Stimulated activated CD4-positive, alpha-beta T cell treated with anti-CD3 and anti-CD28 coated beads, Interleukin-15, amount 100 ng/mL, for 48 hours (primary cell): ENCODE results near the gene CHRM4.

Experiments
- DNase-seq, 2 donors: peaks; one replicate each; pipeline ENCODE4 v3.0.0-alpha.2; 2020; ENCODE audit warnings: low read depth in 2 of 2

The CHRM4 gene

DNA sequence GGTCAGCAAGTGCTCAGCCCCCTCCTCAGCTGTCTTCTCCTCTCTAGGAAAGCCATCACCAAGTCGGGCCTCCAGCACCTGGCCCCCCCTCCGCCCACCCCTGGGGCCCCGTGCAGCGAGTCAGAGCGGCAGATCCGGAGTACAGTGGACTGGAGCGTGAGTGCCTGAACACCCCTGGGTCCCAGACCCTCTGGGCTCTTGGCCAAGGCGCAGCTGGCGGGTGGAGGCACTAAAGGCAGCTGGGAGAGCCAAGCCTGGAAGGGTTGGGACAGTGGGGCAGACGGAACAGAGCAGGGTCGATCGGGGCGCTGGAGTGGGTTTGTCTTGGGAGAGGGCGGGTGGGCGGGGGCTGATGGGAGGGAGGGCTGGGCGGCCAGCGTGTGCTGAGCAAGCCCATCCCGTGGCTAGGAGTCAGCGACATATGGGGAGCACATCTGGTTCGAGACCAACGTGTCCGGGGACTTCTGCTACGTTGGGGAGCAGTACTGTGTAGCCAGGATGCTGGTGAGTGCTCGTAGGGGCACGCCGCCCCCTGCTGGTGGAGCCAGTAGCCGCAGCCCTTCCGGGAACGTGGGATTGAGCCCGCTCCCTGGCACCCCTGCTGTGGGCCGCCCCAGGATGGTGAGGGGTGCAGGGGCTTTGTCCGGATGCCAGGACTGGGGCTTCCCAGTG lies 24.2 kb downstream of the CHRM4 start:
- DNase-seq, result peak in 1 of 2 donors; percentile 67

DNA sequence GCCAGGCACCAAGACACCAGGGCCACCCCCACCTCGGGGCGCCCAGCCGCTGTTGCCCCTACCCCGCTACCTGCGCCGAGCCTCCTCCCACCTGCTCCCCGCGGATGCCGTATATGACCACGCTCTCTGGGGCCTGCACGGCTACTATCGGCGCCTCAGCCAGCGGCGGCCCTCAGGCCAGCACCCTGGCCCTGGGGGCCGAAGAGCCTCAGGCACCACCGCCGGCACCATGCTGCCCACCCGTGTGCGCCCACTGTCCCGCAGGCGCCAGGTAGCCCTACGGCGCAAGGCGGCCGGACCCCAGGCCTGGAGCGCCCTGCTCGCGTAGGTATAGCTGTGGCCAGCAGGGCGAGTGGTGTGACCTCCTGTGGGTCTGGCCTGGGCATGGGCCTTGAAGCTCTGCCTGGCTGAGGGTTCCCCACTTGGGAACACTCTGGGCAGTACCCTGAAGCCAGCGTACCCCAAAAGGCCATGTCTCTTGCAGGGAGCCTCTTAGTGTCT lies 24.9 kb downstream of the CHRM4 start:
- no peak for DNase-seq

DNA sequence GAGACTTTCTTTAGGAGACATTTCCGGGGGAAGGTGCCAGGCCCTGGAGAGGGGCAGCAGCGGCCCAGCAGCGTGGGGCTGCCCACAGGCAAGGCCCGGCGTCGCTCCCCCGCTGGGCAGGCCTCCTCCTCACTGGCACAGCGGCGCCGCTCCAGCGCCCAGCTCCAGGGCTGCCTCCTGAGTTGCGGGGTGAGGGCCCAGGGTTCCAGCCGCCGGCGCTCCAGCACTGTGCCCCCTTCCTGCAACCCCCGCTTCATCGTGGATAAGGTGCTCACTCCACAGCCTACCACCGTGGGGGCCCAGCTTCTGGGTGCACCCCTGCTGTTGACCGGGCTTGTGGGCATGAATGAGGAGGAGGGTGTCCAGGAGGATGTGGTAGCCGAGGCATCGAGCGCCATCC lies 25.3 kb downstream of the CHRM4 start:
- DNase-seq, result no peak

DNA sequence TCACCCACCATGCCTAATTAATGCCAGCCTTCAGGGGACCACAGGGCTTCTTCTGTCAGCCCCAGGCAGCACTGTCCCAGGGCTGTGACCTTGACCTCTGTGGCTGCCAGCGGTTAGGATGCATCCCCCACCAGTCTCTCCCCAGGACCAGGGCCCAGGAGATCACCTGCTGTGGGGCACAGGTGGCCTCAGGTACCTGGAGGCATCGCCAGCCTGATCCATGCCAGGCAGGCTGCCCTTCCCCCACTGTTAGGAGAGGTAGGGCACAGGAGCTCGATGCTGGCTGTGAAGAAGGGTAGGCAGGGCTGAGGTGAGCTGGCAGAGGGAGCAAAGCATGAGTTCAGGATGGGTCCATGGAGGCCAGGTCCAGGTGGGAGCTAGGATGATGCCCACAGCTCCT lies 26.8 kb downstream of the CHRM4 start:
- DNase-seq, result no peak

DNA sequence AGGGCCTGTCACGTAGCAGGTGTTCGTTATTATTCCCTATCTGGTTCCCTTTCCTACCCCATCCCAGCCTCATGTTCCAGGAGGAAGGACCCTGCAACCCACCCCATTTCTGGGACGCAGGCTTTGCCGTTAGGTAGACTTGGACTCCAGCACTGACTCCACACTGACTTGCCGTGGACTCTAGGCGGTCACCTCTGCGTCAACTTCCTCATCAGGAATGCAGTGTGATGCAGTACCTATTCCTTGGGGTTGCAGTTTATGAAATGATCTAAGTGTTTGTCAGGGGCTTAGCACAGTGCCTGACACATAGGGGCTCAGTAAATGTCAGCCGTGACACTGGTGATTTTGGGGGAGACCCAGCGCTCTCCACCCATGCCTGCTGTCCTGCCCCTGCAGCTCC lies 27.5 kb downstream of the CHRM4 start:
- DNase-seq, result no peak

DNA sequence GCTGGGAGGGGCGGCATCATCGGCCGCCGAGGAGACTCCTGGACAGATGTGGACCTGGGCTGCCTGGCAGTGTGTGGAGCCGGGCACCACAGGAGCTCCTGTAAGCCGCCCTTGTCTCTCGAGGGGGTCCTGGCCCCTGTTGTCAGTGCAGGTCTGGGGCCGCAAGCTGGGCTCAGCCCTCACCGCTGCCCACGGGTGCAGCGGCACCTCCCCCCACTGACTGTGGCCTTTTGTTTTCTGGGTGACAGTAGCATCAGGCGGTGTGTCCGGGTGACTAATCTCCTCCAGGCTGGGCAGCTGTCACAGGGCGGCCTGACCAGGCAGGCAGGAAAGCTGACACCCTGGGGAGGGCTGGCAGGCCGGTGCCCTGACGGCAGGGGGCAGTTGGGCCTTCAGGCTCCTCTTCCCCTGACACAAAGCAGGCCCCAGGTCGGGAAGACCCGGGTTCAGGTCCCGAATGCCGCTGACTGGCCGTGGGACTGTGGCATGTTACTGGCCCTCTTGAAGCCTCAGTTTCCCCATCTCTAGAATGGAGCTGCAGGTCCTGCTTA lies 28.0 kb downstream of the CHRM4 start:
- no peak for DNase-seq

DNA sequence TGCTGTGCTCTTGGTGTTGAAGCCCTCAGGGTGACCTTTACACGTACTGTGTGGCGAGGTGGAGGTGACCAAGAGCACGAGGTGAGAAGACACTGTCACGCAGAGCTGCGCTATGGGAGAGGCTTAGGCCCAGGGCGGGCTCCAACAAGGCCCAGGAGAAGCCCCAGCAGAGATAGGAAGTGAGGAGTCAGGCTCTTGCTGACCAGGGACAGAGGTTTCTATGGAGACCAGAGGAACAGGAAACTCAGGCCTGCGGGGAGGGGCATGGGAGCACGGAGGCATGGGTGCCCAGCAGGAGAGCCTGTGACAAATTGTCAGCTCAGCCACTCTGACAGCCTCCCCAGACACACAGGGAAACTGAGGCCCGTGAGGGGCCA lies 28.6 kb downstream of the CHRM4 start:
- DNase-seq, result no peak

DNA sequence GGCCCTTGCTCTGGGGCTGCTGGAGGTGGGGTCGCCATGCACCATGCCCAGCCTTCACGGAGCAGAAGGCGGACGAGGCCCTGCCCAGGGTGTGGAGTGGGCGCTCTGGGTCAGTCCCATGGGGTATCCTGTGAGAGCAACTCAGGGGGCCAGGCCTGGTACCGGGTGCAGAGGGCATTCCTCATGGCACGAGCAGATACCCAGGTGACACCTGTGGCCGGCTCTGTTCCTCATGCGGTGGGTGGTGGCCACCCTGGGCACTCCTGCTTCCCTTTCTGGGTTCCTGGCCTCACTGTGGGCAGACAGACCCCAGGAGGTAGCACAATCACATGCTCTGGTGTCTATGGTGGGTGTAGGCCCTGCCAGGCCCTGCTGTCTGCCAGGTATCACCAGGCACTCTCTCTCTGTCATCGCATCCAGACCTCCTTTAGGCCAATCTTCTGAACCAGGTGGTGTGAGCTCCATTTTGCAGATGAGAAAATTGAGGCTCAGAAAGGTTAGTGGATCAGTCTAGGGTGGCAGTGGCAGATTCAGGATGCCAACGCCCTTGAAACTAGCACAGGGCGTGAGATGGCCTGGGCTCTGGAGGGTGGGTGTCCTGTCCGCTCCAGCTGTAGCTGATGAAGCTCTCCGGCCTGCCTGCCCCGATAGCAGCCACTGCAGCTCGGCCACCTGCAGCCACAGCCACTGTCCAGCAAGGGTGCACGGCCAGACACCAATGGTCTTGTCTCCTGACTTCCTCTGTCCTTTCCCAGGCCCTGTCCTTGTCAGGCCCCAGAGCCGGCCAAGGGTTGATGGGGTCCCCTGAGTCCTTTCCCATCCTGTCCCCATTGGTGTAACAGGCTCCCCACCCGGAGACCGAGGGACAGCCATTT lies 29.2 kb downstream of the CHRM4 start:
- DNase-seq, result no peak

DNA sequence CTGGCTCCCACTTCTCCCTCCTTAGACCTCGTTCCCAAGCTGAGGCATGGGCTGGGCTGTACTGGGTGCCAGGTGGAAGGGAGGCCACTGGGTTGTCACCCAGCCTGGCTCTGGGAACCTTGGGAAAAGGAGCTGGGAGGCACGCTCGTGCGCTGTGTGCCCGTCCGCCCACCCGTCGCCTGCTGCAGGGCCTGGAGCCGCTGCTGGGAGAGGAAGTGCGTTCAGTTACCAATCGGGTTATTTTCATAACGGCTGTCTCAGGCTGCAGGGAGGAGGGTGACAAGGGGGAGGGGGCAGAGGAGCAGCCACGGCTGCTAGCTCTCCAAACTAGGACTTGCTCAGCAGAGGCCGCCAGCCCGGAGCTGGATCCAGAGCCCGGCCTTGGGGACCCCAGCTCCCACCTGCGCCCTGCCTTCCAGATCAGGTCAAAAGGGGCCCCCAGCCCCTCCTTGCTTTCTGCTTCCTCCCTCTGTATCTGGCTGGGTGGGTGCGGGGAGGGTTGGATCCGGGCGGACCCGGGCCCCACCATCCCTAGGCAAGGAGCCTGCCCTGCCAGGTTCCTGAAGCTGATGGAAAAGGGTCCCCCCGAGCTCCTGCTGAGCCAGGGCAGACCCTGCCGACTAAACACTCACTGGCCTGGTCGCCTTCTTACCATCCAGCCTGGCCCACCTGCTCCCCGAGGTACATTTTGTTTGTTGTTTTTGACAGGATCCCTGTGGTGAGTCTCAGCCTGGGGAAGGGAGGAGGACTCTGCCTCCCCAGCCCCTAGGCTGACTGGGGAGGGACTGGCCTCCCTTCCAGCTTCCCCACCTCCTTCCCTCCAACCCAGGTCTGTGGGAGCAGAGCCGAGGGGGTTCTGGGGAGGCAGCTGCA lies 30.1 kb downstream of the CHRM4 start:
- peak; percentile 44 to 64 for DNase-seq

DNA sequence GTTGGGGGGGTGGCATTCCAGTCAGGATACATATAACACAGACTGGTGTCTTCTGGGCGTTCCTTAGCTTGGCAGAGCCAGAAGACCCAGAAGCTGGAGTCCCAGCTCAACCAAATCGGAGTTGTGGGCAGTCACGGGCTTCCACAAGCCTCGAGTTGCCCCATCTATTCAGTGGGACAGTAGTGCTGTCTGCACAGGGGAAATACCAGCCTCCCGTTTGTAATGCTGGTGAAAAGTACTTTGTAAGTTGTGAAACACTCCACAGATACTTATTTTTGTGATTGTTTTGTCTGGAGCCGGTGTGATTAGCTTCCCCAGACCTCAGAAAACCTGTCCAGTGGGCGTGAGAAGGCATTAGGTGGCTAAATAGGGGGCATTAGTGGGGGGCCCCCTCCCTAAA lies 30.7 kb downstream of the CHRM4 start:
- no peak for DNase-seq

DNA sequence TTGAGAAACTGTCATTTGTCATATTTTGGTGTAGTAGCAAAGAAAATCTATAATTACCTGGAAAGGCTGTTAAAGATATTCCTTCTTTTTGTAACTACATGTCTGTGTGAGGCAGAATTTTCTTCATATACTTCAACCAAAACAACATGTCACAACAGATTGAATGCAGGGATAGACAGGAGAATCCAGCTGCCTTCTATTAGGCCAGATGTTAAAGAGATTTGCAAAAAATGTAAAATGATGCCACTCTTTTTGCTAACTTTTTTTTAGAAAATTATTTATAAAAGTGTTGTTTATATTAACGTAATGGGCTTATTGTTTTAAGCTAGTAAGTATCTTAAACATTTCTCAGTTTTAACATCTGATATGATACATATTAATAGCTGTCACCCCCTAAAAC lies 31.6 kb downstream of the CHRM4 start:
- no peak for DNase-seq

DNA sequence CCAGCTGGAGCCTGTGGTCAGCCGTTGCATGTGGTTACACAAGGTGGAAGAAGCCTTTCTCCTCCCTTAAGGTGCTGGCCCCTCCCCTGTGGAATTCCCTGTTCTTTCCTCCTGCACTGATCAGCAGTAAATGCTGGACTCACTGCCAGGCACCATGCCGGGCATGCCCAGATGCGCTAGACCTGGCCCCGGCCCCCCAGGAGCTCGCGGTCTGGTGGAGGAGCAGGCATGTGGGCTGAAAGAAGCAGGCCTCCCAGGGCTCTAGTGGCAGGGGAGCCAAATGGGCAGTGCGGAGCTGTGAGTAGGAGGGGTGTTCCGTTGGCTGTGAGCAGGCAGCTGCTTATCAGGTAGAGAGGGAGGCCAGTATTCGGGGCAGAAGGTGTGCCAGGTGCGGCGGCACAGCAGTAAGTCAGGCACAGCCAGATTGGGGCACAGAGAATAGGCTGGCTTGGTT lies 34.1 kb downstream of the CHRM4 start:
- DNase-seq, result no peak

DNA sequence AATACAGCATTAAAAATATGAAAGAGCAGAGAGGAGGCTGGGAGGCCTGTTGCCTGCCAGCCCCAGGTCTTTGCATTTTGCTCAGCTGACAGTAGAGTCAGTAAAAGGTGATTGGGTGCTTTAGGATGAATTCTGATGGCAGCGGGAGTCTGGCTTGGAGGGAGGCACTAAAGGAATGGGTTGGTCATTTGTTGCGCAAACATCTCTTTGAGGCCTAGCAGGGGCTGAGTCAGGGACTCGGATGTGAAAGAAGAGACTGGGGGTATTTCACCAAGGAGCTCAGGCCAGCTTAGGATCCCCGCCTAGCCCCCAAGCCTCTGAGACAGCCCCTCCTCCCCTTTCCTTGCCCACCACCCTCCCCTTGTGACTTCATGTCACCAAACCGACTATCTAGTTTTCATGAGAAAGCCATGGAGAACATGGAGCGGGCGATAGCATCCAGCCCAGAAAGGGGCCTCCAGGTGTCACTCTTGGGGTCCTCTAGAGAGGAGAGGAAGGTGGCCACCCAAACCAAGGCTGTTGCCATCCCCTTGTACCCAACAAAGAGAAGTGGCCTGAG lies 34.6 kb downstream of the CHRM4 start:
- DNase-seq, result no peak

DNA sequence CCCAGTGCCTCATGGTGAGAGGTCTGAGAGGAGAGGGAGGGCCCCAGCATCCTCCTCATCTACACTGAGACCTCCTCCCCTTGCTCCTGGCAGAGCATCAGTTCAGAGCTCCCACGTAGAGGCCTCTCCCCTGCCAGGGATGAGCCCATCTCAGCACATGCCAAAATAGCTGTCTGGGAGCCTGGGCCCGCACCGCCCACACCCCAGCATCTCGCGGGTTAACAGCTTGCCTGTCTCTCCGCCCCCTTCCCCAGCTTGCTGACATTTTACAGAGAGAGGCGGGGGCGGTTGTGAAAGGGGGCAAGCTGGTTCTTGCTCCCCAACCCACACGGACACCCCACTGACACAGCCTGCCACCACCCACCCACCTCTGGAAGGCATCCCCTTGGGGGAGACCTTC lies 37.9 kb downstream of the CHRM4 start:
- DNase-seq, result peak in 1 of 2 donors; percentile 70

DNA sequence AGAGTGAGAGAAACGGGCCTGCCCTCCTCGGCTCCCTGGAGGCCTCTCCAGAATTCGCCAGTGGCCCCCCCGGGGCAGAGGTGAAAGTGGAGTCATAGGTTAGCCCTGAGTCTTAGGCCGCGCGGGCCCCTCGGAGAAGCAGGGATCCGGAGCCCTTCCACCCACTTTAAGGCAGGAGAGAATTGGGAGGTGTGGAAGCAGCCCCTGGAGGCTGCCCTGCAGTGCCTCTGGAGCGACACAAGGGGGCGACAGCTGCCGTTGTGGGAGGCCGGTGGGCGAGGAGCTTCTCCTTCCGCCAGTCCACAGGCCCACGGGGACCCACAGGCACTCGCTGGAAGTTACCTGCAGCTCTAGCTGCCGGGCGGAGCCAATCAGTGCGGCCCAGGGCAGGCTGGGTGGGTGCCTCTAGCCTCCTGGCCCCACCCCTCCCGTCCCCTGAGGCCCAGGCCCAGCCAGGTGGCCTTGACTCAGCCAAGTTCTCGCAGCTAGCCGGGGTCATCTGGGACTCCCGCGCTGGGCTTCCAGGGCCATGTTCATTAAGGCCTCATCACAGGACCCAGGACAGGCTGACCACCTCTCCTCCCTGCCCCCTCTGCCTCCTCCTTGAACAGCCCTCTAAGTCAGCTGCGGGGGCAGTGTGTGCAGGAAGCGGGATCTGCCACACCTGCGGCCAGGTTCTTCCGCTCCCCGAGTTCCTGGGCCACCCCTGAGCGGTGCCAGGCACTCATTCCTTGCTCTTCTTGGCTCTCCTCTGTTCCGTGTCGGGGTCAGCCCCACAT lies 39.3 kb downstream of the CHRM4 start:
- DNase-seq, result peak; percentile 65 to 68

DNA sequence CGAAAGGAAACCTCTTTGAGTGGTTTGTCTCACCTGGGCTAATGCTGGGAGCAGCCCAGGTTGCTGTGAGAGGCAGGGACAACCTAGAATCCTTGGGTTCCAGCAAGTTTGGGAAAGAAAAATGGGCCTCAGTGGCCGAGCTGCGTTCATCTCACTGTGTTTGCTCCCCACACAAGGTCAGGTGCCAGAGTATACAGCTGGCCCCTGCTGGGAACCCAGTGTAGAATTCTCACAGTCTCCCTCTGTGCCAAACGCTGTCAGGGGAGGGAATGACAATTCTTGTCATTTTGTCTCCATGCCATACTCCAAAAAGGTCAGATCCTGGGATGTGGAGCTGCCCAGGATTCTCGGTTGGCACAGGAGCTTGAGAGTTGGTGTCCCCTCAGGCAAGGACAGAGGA lies 40.0 kb downstream of the CHRM4 start:
- DNase-seq, result no peak

DNA sequence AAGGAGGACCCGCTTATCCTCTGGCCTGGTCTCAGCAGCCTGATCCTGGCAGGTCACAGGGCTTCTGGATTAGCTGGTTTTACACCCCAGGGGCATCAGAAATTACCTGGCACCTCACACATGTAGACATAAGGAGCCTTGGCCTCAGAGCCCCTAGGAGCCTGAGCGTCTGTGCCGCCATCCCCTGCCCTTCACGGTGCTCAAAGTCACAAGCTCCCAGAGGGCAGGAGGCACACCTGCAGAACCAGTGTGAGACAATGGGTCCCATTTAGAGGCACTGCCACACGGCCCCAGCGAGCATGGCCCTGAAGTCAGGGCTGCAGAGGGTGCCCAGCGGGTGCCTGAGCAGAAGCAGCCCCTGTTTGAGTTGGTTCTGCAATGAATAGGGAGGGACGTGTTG lies 40.4 kb downstream of the CHRM4 start:
- no peak for DNase-seq

DNA sequence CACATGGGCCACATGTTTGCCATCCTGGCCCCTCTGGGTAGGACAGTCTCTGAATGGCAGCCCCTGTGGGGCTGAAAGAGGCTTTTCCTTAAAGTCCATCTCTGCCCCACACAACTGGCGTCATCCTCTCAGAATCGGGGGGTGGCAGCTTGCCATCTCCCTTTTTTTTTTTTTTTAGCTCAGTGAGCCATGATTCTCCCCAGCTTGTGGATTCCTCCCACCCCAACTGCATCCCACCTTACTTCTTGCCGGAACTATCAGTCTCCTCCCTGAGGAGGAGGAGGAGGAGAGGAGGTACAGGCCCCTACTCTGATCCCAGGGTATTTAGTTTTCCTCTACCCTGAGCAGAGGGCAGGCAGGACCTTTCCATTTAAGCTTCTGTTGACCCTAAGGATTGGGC lies 40.9 kb downstream of the CHRM4 start:
- DNase-seq, result no peak

DNA sequence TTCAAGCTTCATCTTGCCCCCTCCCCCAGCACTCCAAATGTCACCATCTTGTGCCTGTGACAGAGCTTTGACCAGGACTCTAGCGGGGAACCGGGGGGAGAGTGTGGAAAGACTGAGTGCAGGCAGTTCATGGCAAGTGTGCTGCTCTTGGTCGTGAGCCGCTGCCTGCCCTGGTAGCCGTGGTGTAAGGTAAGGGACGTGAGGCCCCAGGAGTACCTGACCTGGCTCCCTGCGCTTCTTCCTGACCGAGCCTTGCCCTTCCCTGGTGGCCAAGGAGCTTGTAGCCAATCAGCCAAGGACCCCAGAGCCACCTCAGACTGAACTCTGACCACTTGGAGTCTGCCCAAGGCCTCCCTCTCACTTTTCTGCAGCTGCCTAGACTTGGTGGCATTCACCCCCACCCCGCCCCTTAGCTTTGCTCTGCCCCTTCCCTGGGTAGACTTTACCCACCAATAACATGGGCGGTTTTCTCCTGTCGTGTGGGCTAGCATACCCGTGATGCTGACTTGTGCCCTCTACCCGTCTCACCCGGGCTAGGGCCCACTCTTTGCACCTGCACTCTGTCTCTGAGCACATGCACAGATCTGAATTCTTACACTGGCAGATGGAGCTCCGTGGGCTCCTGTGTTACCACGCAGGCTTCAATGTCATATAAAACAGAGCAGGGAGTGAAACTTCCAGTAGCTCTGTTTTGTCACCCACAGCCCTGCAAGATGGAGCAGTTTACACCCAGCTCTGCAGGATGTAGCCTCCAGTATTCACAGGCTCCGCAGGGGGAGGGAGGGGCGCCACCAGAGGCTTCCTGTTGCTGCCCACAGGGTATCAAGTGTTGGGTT lies 42.8 kb downstream of the CHRM4 start:
- no peak for DNase-seq
